HepG2 (cell line): ENCODE measurements around the gene YLPM1. TPM values are rescaled to one million over a fixed set of nuclear protein-coding genes. Genes with fewer than 3 reads are reported as not detected.

Experiments used
- ATAC-seq: fragments of 200-7000 bp; cut with Tn5 transposase; 3 replicates; pipeline ENCODE4 v1.9.1; 2020; ENCODE audit warnings: mild to moderate bottlenecking, moderate library complexity
- BruUV-seq: library from RNA; stranded (reverse); fragments of 400-500 nt; replicated peaks from 2 replicates; lab custom pipeline; 2021; lab: Mats Ljungman, UMichigan
- CTCF ChIA-PET: fragments of 300-600 bp; formaldehyde crosslinking; extraction: SDS; loops from one replicate; lab custom pipeline; 2021; ENCODE audit warnings: low total read pairs, inconsistent platforms, low intra/inter-chr PET ratio; lab: Yijun Ruan, JAX
- POLR2A ChIA-PET: fragments of 350-600 bp; sonication (Branson Sonifier 250); formaldehyde crosslinking; loops from one replicate; lab custom pipeline; 2020; ENCODE audit warnings: antibody characterized with exemption, inconsistent platforms; lab: Yijun Ruan, JAX
- DNase-seq: peaks from one replicate; pipeline ENCODE4 v3.0.0-alpha.2; 2015; ENCODE audit warnings: low spot score
- FAIRE-seq: peaks from 3 replicates; lab custom pipeline; 2011; peaks lifted over from hg19 to GRCh38; lab: Jason Lieb, UNC
- H2AFZ ChIP-seq: one replicate; pipeline ENCODE4 v1.6.1; 2011; ENCODE audit warnings: low read length, inconsistent platforms
- H3K27ac ChIP-seq: fragments of 300-600 bp; 3 replicates; pipeline ENCODE4 v1.8.0; 2011; ENCODE audit warnings: mixed run types, mild to moderate bottlenecking, mixed read lengths, low read length, inconsistent platforms; ENCODE audit not compliant: insufficient read depth; ENCODE audit errors: extremely low read length
- H3K27me3 ChIP-seq, 2 experiments: fragments of 200-600 bp in 1 of 2; 2 replicates in 1 of 2; 3 replicates in 1 of 2; pipeline versions ENCODE4 v1.6.0 to v1.8.0; 2011; ENCODE audit warnings: low read length in 2 of 2, mild to moderate bottlenecking in 2 of 2, moderate library complexity in 2 of 2, inconsistent platforms in 1 of 2; ENCODE audit not compliant: insufficient read depth in 2 of 2, control insufficient read depth in 1 of 2
- H3K36me3 ChIP-seq, 2 experiments: fragments of 200-600 bp in 1 of 2; replicated peaks in 1 of 2; 2 replicates in 1 of 2; 3 replicates in 1 of 2; pipeline versions ENCODE4 v1.5.1 to v1.8.0; 2011; ENCODE audit warnings: low read length in 2 of 2, inconsistent platforms in 1 of 2; ENCODE audit not compliant: insufficient read depth in 2 of 2, control insufficient read depth in 1 of 2
- H3K4me1 ChIP-seq: 2 replicates; pipeline ENCODE4 v1.5.1; 2012; ENCODE audit warnings: low read length, inconsistent platforms; ENCODE audit not compliant: insufficient read depth
- H3K4me2 ChIP-seq: 2 replicates; pipeline ENCODE4 v1.6.0; 2011; ENCODE audit warnings: low read depth, low read length, inconsistent platforms
- H3K4me3 ChIP-seq, 3 experiments: fragments of 200-600 bp in 1 of 3; sonication (generic), shearing (Covaris generic) in 1 of 3; replicated peaks in 1 of 3; 2 replicates each; pipeline ENCODE4 v1.5.1; 2011 to 2016; ENCODE audit warnings: low read length in 3 of 3, inconsistent platforms in 2 of 3, low read depth in 2 of 3, mild to moderate bottlenecking in 2 of 3, control low read depth in 1 of 3, mixed read lengths in 1 of 3; ENCODE audit not compliant: insufficient read depth in 1 of 3
- H3K79me2 ChIP-seq: one replicate; pipeline ENCODE4 v1.6.1; 2011; ENCODE audit warnings: low read length, inconsistent platforms; ENCODE audit not compliant: insufficient read depth
- H3K9ac ChIP-seq: 2 replicates; pipeline ENCODE4 v1.6.0; 2011; ENCODE audit warnings: mild to moderate bottlenecking, low read depth, low read length, inconsistent platforms; ENCODE audit not compliant: insufficient read depth
- H3K9me3 ChIP-seq: 2 replicates; pipeline ENCODE4 v1.5.1; 2012; ENCODE audit warnings: mild to moderate bottlenecking, low read length
- H4K20me1 ChIP-seq: 2 replicates; pipeline ENCODE4 v1.6.0; 2011; ENCODE audit warnings: inconsistent platforms, mild to moderate bottlenecking, low read length, moderate library complexity; ENCODE audit not compliant: insufficient read depth
- DMAP1 ChIP-seq: IDR thresholded peaks from 2 replicates; pipeline ENCODE4 v1.6.1; 2016
- EHMT2 ChIP-seq: fragments of 200-600 bp; sonication (generic); IDR thresholded peaks from 2 replicates; pipeline ENCODE4 v1.7.0; 2017; ENCODE audit warnings: antibody characterized with exemption, low read depth, low read length, borderline replicate concordance
- ELF1 ChIP-seq: sonication (generic); formaldehyde crosslinking; IDR thresholded peaks from 2 replicates; pipeline ENCODE4 v1.4.0; 2020; ENCODE audit warnings: missing genetic modification reagents
- IRF2 ChIP-seq: IDR thresholded peaks from 2 replicates; pipeline ENCODE4 v1.6.1; 2018; ENCODE audit warnings: missing genetic modification reagents, missing compliant biosample characterization
- MAFK ChIP-seq, 2 experiments: IDR thresholded peaks in 1 of 2; conservative IDR thresholded peaks in 1 of 2; 2 replicates each; pipeline ENCODE4 v1.6.1; 2011; ENCODE audit warnings: improper control_type of control experiment in 2 of 2, low read length in 2 of 2
- PRMT3 ChIP-seq: sonication (generic); formaldehyde crosslinking; IDR thresholded peaks from 2 replicates; pipeline ENCODE4 v1.8.1; 2022; ENCODE audit warnings: low read depth, mild to moderate bottlenecking, moderate library complexity, missing genetic modification reagents, borderline replicate concordance
- RFX3 ChIP-seq: IDR thresholded peaks from 2 replicates; pipeline ENCODE4 v1.6.1; 2016; ENCODE audit warnings: missing biosample characterization, missing genetic modification reagents
- STAG1 ChIP-seq: sonication (generic); formaldehyde crosslinking; IDR thresholded peaks from 2 replicates; pipeline ENCODE4 v1.4.0; 2020; ENCODE audit warnings: missing genetic modification reagents
- TBL1XR1 ChIP-seq: fragments of 150-350 bp; IDR thresholded peaks from 2 replicates; pipeline ENCODE4 v1.6.1; 2014; ENCODE audit warnings: borderline replicate concordance, low read length; ENCODE audit not compliant: partially characterized antibody
- ZNF660 ChIP-seq: sonication (generic); formaldehyde crosslinking; IDR thresholded peaks from 2 replicates; pipeline ENCODE4 v1.5.1; 2020; ENCODE audit warnings: mild to moderate bottlenecking, low read depth, missing genetic modification reagents, borderline replicate concordance
- ZNF850 ChIP-seq: sonication (generic); formaldehyde crosslinking; conservative IDR thresholded peaks from 2 replicates; pipeline ENCODE4 v1.9.0; 2021; ENCODE audit warnings: mild to moderate bottlenecking, missing genetic modification reagents
- WGBS: methylation state at CpG from one replicate; pipeline ENCODE4 v1.1.6; 2017; ENCODE audit warnings: low lambda C conversion rate; 5-methylcytosine and 5-hydroxymethylcytosine counted together
- in situ Hi-C: cut with HindIII; loops from 2 replicates; pipeline ENCODE4 v1.10.0; 2017; ENCODE audit warnings: low pct_unique_long_range_greater_than_20kb; ENCODE audit not compliant: extremely low pct_ligation_motif_present
- intact Hi-C: fragments of 100-400 bp; cut with micrococcal nuclease; formaldehyde crosslinking; loops from one replicate; pipeline ENCODE4 v1.10.0; 2022; ENCODE audit not compliant: unreplicated experiment
- polyA plus RNA-seq, 8 experiments: library from polyadenylated mRNA; depleted of rRNA in 3 of 8; stranded (reverse) in 7 of 8; unstranded in 1 of 8; fragments of >200 nt; fragmentation: Illumina TruSeq in 4 of 8; extraction: Trizol in 4 of 8; gene quantifications; 2 replicates each; pipeline versions ENCODE4 v1.2.1 to v1.2.3, GENCODE V29; 2011 to 2016; ENCODE audit warnings: low read depth in 4 of 8, missing spikeins in 1 of 8, mixed read lengths in 1 of 8; ENCODE audit not compliant: insufficient read depth in 1 of 8
- total RNA-seq, 5 experiments: library from RNA; depleted of rRNA; stranded (reverse); fragments of >200 nt; fragmentation: Illumina TruSeq; extraction: Trizol; gene quantifications; 2 replicates each; pipeline ENCODE4 v1.2.3, GENCODE V29; 2016; ENCODE audit warnings: low read depth in 1 of 5

The YLPM1 gene
- total and polyA plus RNA-seq, 2 of the 13 experiments (the other 11 are each of a cell fraction or from before 2014, with no cell fraction given): 6.7 to 21.9 TPM

DNA sequence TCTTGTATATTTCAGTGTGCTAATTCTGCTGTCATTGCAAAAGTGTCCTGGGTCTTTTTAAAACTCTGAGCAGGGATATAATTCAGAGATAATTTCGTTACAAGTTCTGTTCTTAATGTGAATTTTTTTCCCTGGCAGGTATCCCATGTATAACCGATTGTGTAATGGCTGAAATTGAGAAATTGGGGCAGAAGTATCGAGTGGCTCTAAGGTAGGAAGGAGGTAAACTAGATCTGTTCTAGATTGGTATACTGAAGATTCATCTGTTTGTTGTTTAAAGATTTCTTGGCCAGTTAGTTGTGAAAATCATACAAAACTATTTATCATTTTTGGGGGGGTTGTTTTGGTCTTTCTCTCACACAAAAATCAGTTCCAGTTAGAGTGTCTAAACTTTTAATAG is 40.0 kb upstream of the YLPM1 start:
- in situ Hi-C loops (no loop called here), intact Hi-C loops (no loop called here)
- H3K4me1 ChIP-seq: no peaks in the 10 kb centered on the region
- H3K4me3 ChIP-seq: no peak overlapping the region
- WGBS: 96% methylated on average over 3 of the region's 3 CpGs
- BruUV-seq: no TSS peak
- no peak for ATAC-seq
- FAIRE-seq: no peak
- ChIA-PET POLR2A (no interaction called here), CTCF (no interaction called here)
- H3K27ac ChIP-seq: no peak overlapping the region
- no peak for DNase-seq
- no peak overlapping the region for H3K4me2 ChIP-seq
- TF ChIP-seq TBL1XR1: no peak
- peak in 1 of 2 experiments; percentile 10; a peak in 1 of 4 replicates for TF ChIP-seq MAFK (conservative IDR thresholded peaks at IDR 0.05 in 1 of 2, IDR thresholded peaks at IDR 0.05 in 1 of 2; ENCODE audit: low read length in 2 of 2)
- H2AFZ ChIP-seq: no peak overlapping the region
- H3K9me3 ChIP-seq: no peaks in the 10 kb centered on the region
- H3K79me2 ChIP-seq: no peaks in the 10 kb centered on the region
- peaks cover 3 to 15% of the 10 kb centered on the region in 2 experiments; a peak in 3 of 5 replicates for H3K36me3 ChIP-seq
- H3K9ac ChIP-seq: no peak overlapping the region
- no peaks in the 10 kb centered on the region for H3K27me3 ChIP-seq
- no peaks in the 10 kb centered on the region for H4K20me1 ChIP-seq

DNA sequence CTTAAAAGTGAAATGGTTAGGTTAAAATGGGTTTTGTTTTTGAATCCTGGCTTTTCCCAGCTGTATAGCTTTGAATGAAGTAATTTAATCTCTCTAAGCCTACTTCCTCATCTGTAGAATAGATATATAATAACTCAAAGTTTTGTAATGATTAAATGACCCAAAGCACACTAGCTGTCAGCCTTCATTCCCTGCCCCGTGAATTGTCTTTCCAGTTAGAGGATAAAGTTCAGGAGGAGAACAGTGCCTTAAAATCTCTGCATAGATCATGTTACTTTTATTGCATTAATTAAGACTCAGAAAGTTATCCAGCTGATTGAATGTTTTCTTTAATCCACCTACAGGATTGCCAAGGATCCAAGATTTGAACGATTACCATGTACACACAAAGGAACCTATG is 30.7 kb upstream of the YLPM1 start:
- TF ChIP-seq ZNF660 (CRISPR knock-in tag): no peak
- TF ChIP-seq PRMT3 (CRISPR knock-in tag): no peak
- no peak for TF ChIP-seq STAG1 (CRISPR knock-in tag)
- no peak for TF ChIP-seq IRF2 (CRISPR knock-in tag)
- no peak for TF ChIP-seq ZNF850
- TF ChIP-seq RFX3 (CRISPR knock-in tag): no peak
- no peak for TF ChIP-seq DMAP1 (CRISPR knock-in tag)
- no peak for TF ChIP-seq ELF1 (CRISPR knock-in tag)
- no peak for TF ChIP-seq EHMT2
- Histone ChIP-seq H3K9me3 (no peaks in the 10 kb centered on the region), H3K4me3 (no peak overlapping the region), H4K20me1 (no peaks in the 10 kb centered on the region), H3K27ac (no peak overlapping the region), H3K27me3 (no peaks in the 10 kb centered on the region), H3K4me1 (no peaks in the 10 kb centered on the region), H3K79me2 (no peaks in the 10 kb centered on the region), H3K36me3 (peaks cover 3 to 25% of the 10 kb centered on the region in 2 experiments), H3K4me2 (no peak overlapping the region), H2AFZ (no peak overlapping the region), H3K9ac (no peak overlapping the region)
- CTCF ChIA-PET: no interaction called here
- DNase-seq (no peak), FAIRE-seq (no peak), ATAC-seq (no peak)
- no TSS peak for BruUV-seq
- 98% methylated on average over 2 of the region's 2 CpGs for WGBS
- in situ Hi-C loops (no loop called here), intact Hi-C loops (no loop called here)
- POLR2A ChIA-PET: no interaction called here
